ENCODE data around the gene HJURP.
A peak's percentile ranks its signal among the peaks of the same experiment; 100 is the strongest.
"Not testable (repeated sequence)": the region's sequence is repeated elsewhere in the genome, so short reads cannot be mapped to it uniquely, and the experiment has no call there.

Gene HJURP, protein sequence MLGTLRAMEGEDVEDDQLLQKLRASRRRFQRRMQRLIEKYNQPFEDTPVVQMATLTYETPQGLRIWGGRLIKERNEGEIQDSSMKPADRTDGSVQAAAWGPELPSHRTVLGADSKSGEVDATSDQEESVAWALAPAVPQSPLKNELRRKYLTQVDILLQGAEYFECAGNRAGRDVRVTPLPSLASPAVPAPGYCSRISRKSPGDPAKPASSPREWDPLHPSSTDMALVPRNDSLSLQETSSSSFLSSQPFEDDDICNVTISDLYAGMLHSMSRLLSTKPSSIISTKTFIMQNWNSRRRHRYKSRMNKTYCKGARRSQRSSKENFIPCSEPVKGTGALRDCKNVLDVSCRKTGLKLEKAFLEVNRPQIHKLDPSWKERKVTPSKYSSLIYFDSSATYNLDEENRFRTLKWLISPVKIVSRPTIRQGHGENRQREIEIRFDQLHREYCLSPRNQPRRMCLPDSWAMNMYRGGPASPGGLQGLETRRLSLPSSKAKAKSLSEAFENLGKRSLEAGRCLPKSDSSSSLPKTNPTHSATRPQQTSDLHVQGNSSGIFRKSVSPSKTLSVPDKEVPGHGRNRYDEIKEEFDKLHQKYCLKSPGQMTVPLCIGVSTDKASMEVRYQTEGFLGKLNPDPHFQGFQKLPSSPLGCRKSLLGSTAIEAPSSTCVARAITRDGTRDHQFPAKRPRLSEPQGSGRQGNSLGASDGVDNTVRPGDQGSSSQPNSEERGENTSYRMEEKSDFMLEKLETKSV

DNA sequence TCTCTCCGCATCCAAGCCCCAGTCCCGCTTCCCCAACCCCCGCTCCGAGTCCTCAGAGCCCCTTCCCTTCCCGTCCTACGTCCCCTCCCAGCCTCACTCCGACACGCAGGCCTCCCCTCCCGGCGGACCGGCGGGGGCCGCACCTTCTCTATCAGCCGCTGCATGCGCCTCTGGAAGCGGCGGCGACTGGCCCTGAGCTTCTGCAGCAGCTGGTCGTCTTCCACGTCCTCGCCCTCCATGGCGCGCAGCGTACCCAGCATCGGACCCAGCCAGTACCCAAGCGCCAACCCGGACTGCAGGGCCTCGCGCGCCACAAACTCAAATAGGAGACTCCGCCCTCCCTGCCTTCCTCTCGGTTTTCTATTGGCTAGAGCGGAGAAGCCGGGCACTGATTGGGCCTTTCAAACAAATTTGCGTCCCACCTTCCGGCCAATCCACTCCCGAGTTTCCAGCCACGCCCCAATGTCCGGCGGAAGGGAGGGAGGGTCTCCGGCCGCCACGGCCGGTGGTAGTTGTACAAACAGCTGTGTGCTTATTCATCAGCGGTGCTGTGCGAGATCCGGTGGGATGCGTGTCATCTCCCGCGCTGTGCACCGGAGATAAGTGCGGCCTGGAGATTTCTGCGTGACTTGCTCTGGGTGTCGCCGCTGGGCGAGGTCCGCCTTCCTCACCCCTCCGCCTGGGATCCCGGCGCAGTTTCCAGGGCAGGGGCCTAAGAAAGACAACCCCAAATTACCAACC lies at the start of gene HJURP:
Gene HJURP, minus strand, starts transcription at position 295 of the 741 bp plus-strand sequence. Its CDS starts 35 bp downstream, at position 260.
- peak; percentile 80 to 92 for DNase-seq (ENCODE audit: low read depth in 2 of 2)

DNA sequence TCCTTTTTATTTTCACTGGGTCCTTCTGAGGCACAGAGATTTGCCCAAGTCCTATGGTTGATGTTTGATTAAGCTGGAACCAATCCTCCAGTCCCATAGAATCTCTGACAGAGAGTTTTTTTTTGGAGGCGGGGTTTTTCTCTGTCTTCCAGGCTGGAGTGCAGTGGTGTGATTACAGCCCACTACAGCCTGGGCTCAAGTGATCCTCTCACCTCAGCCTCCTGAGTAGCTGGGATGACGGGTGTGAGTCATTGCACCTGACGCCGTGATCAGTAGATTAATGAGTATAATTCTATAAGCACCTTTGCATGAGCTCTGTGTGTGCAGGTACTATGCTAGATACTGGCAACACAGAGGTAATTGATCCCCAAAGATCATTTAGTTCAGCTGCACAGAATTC lies 47.5 kb upstream of the HJURP start:
- no peak for DNase-seq (ENCODE audit: low read depth in 2 of 2)

DNA sequence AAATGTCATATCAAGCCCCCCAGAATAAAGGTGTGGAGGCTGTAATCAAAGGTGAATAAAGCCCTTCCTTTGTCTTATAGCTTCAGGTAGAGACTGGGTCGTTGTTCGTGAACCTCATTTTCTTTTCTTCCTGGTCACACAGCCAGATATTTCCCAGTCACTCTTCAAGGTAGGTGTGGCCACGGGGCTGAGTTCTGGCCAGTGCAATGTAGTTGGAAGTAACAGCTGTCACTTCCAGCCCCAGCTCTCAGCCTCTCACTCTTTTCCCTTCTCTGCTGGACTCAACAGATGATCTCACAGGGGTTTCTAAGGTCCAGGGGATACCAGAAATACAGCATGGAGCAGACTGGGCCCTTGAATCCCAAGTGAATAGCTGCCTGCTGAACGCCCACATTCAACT lies 47.0 kb upstream of the HJURP start:
- DNase-seq (ENCODE audit: low read depth in 2 of 2), result no peak

DNA sequence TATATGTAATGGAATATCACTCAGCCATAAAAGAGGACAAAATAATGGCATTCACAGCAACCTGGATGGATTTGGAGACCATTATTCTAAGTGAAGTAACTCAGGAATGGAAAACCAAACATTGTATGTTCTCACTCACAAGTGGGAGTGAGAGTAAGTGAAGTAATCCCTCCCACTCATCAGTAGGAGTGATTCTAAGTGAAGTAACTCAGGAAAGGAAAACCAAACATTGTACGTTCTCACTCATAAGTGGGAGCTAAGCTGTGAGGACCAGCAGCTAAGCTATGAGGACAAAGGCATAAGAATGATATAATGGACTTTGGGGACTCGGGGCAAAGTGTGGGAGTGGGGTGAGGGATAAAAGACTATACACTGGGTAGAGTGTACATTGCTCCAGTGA lies 41.9 kb upstream of the HJURP start:
- DNase-seq (ENCODE audit: low read depth in 2 of 2), result not testable (repeated sequence)

DNA sequence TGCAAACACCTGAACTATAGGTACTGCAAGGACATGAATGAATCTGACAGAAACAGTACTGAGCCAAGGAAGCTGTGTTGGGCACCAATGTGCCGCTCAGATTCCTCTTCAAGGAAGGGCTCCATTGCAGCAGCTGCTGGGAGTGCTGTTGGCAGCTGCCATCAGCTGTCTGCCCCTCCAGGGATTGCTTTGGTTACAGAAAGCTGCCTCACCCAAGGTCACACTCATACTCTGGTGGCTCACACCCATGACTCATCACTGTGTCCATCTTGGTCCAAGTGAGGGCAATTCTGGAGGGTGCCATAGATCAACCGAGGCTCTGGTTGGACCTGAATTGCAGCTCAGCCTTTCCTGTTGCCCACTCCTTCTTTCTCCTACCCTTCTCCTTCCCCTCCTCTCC lies 38.5 kb upstream of the HJURP start:
- no peak for DNase-seq (ENCODE audit: low read depth in 2 of 2)

DNA sequence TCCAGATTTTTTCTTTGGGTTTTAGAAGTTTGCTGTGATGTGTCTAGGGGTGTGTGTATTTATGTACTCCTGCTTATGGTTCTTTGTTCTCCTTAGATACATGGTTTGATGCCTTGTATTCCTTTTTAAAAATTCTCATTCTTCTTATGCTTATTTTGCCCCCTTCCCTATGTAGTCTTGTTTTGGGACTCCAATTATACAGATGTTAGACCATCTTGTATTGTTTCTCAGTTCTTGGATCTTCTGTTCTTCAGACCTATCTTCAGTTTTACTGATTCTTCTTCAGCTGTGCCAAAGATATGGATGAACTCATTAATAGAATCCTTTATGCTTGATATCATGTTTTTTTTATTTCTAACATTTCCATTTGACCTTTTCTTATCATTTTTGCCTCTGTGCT lies 28.0 kb upstream of the HJURP start:
- DNase-seq (ENCODE audit: low read depth in 2 of 2), result no peak

DNA sequence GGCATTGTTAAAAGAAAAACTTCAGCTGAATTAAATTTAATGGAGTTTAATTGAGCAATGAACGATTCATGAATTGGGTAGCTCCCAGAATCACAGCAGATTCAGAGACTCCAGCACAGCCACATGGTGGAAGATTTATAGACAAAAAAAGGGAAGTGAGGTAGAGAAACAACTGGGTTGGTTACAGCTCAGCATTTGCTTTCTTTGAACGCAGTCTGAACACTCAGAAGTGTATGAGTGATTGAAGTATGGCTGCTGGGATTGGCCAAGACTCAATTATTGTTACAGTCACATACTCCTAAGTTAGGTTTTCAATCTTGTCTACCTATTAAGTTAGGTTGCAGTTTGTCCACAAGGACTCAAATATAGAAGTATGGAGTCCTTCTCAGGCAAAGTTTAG lies 17.8 kb upstream of the HJURP start:
- DNase-seq (ENCODE audit: low read depth in 2 of 2), result not testable (repeated sequence)

DNA sequence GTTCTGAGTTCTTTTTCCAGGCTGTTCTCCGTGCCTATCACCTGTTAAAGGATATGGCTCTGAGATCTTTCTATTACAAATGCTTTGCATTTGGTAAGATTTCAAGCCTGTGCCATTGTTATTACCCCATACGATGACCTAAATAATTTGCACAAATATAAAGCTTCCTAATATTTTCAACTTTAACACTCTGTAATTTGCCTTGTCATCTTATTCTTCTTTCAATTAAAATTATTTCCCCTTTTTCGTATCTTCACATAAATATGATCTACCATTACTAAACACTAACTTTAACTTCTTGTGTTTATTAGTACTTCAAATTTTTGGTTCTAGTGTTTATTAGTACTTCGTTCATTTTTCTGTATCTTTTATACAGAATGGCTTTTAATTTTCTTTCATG lies 17.1 kb upstream of the HJURP start:
- DNase-seq (ENCODE audit: low read depth in 2 of 2), result no peak

DNA sequence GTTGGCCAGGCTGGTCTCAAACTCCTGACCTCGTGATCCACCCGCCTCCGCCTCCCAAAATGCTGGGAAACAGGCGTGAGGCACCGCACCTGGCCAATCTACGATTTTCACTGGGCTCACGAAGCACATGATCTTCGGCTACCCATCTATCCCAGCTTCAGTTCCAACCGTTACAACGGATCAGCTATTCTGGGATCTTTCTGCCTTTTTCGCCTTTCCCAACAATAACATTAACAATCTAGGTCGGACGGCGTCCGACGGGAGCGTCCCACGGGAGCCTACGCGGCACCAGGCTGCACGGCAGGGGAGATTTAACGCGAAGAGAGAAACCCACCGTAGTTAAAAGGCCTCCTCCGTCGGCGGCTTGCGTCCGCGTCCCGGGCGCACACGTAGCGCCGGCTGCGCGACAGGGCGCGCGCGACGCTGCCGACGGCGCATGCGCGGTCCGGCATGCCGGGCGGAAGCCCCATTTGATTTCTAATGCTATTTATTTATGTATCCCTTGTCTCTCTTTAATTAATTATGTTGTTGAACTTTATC lies 13.7 kb upstream of the HJURP start, which contains the start of gene MSL3B:
Gene MSL3B, minus strand, starts transcription at position 394 of the 540 bp plus-strand sequence.
- DNase-seq (ENCODE audit: low read depth in 2 of 2), result peak; percentile 16 to 41

DNA sequence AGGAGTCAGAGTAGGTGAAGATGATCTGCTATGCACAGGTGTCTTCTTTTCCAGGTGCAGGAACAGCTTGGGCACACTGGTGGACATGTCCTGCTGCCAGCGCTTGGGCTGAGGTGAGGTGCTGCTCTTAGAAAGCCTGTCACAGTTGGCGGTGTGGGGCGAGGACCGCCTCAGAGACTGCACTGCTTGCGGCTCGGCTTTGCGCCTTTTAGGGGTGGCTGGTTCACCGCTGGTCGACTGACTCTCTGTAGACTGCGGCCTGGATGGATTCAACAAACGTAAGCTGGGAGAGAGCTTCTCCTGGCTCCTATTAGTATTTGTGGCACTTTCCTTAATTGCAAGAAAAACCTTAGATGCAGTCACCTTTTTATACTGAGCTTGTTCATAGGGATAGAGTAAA lies 12.1 kb upstream of the HJURP start:
- DNase-seq (ENCODE audit: low read depth in 2 of 2), result no peak

DNA sequence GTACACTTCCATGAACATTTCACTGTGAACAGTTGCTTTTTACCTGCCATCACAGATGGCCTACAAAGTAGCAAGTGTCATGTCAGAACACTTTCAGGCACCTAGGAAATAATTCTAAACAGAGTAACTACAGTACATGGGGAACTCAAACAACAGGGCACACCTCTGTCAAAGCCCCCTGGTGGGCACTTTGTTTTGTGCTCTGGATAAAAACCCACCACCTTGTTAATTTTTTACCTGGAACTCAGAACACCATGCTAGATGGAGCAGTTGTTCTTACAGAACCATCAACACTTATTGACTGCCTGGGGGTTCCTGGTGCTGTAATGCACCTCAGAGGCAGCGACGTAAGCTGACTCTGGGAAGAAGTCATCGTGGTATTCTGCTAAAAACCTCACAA lies 11.5 kb upstream of the HJURP start:
- DNase-seq (ENCODE audit: low read depth in 2 of 2), result no peak

DNA sequence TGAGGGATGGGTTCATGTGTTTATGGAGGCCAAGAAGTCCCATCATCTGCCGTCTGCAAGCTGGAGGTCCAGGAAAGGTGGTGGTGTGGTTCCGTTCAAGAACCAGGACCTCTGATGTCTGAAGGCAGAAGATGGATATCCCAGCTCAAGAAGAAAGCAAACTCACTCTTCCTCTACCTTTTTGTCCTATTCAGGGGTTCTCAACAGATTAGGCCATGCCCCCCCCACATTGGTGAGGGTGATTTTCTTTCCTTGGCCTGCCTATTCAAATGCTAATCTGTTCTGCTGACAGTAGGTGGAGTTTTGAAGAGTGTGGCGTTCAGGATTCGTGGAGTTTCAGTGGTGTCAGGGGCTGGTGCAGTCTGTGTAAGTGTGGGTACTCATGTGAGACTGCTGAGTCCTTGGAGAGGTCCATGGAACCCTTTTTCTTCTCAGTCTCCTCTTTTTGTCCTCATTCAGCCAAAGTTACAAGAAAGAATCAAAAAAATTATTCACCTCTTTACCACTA lies 8.0 kb upstream of the HJURP start:
- DNase-seq (ENCODE audit: low read depth in 2 of 2), result no peak

DNA sequence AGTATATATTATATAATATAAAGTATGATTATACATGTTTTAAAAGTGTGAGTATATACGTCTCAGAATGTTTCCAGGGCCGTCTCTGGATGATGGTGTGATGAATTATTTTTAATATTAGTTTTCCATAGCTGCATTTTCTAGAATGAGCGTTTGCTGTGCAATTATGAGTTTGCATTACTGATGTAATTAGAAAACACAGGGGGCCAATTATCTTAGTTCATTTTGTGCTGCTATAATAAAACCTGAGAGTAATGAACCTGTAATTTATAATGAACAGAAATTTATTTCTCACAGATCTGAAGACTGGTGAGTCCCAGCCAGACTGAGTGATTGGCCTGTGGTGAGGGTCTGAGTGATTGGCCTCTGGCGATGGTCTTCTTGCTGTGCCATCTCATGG lies 4.0 kb upstream of the HJURP start:
- no peak for DNase-seq (ENCODE audit: low read depth in 2 of 2)

DNA sequence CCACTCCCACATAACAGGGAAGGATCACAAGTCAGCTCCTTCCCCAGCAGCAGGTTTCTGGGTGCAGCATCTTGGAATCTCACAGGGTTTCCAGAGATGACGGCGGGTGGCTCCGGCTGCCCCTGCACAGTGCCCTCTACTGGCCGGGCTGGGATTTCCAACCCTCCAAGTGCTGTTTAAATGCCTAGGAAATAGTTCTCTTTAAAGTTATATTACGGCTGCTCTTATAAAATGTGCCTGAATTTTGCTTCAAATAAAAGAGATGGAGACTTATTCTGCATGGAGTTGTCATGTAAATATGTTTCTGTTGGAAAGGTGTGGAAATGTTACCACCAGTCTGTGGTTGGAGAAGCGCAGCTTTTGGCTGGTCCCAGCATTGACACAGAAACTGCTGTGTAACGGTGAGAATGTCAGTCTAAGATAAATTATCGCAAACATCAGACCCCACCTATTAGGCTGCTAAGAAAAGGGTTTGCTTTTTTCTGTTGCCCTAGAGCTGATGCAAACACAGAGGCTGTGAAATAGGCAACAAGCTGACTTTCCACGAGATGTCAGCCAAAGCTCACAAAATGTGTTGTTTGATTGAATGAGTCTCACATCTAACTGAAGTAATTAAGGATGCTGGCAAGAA lies 3.3 kb upstream of the HJURP start:
- peak; percentile 18 to 55 for DNase-seq (ENCODE audit: low read depth in 2 of 2)

DNA sequence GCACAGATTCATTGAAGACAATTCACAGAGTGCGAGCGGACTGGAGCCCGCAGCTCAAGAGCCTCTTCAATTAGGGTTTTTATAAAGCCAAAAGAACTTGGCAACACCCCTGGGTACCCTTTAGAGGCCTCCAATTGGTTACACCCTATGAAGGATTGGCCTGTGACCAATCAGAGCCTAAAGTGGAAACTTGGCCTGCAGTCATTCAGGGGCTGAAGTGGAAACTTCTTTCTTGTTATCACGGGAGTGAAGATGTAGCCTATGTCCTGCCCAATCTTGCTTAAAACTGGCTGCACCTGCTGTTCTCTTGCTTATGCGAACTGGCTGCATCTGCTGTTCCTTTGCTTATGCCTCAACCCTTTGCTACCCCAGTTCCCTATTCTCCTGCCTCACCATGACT lies 1.8 kb upstream of the HJURP start:
- no peak for DNase-seq (ENCODE audit: low read depth in 2 of 2)

DNA sequence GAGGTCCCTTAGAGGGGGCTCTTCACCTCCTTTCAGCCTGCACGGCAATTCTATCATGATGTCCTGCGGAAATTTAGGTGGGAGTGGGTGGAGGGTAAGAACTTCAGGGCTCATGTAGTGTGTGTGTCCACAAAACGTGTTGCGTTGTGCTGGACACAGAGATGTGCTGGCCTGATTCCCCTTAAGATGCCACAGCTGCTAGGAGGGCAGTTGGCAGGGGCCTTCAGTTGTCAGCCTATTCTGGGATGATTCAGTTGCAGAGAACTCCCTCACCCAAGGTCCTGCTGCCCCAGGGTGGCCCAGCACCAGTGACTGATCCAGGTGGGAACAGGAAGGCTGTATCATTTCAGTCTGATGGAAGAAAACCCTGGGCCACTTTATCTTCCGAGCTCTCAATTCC lies 1.0 kb upstream of the HJURP start:
- DNase-seq (ENCODE audit: low read depth in 2 of 2), result no peak

DNA sequence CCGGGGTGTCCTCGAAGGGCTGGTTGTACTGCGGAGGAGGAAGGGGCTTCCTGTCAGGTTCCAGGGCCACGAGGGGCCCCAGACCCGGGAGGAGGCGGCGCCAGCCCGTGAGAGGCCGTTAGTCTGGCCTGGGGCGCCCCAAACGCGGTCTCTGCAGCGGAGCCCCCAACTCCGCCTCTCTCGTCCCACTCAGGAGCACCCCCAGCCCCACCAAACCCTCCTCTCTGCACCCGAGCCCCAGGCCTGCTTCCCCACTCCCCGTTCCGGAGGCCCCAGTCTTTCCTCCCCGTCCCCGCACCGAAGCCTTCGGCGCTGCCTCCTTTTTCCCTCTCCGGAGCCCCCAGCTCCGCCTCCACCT lies 473 bp downstream of the HJURP start:
- DNase-seq (ENCODE audit: low read depth in 2 of 2), result no peak

DNA sequence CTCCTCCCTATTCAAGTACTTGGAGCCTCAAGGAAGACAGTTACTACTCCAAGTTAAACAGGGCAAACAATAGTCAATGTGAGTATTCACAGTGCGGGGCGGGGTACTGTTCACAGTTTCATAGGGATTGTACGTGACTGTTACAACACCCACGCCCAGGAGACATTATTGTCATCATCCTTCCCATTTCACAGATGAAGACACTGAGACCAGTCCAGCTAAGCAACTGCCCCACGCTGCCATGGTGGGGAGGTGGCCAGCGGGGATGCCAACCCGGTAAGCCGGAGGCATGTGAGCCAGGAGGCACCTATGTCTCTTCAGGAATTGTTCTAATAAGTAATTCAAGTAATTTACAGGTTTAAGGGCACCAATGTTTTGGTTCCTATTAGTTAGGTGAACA lies 982 bp downstream of the HJURP start:
- no peak for DNase-seq (ENCODE audit: low read depth in 2 of 2)

DNA sequence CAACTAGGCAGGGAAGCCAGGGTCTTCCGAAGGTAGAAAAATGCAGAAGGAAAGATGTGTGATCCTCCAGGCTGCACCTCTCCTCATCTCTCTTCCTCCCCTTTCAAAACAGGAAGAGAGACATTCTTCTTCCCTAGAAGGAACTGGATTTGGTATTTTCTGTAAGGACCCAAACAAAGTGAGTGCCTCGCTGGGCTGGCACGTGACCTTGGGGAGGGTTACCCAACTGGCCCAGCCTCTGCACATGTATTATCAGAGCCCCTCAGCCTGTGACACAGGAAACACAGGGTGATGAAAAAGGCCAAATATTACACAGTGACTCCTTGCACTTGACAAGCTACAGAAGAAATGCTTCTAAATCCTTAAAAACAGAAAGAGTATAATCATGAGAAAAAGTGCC lies 2.3 kb downstream of the HJURP start:
- no peak for DNase-seq (ENCODE audit: low read depth in 2 of 2)

DNA sequence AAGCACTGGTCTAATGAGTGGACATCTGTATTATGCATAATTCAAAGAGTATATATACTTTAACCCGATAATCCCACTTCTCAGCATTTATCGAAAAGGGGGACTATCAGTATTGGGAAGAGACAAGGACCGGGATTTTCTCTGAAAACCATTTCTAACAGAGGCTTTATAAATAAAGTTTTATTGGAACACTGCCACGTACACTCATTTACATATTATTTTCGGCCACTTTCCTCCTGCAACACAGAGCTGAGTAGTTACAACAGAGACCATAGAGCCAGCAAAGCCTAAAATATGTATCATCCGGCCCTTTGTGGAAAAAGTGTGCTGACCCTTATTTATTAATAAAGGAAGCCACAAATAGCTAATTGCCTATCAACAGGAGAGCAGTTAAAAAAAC lies 3.2 kb downstream of the HJURP start:
- DNase-seq (ENCODE audit: low read depth in 2 of 2), result no peak

DNA sequence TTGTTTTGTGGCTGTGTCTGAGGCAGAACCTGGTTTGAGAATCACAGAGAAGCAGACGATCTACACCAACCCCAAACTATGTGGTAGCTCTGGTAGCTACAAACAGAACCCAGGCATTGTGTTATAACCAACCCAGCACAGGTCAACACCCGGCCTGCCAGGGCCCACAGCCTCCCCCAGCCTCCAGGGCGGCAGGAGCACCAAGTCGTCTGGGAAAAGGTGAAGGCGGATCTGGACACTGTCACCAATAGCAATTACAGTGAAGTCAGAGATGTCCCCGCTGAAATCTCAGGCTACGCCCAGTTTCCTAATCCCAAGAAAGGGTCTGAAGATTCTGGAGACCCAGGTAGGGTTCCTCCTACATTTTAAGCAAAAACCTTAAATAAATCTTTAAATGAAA lies 3.6 kb downstream of the HJURP start:
- DNase-seq (ENCODE audit: low read depth in 2 of 2), result no peak

Measured in stimulated activated CD4-positive, alpha-beta T cell treated with anti-CD3 and anti-CD28 coated beads, Interleukin-12 subunit alpha, Interleukin-12 subunit beta, amount 100 ng/mL, for 24 hours (primary cell).